ENCODE results near the gene JPH2. TPM values are rescaled to one million over a fixed set of nuclear protein-coding genes. Genes with fewer than 3 reads are reported as not detected.

Gene JPH2
- polyA plus RNA-seq, 3 donors from 2014 or later: not detected

DNA sequence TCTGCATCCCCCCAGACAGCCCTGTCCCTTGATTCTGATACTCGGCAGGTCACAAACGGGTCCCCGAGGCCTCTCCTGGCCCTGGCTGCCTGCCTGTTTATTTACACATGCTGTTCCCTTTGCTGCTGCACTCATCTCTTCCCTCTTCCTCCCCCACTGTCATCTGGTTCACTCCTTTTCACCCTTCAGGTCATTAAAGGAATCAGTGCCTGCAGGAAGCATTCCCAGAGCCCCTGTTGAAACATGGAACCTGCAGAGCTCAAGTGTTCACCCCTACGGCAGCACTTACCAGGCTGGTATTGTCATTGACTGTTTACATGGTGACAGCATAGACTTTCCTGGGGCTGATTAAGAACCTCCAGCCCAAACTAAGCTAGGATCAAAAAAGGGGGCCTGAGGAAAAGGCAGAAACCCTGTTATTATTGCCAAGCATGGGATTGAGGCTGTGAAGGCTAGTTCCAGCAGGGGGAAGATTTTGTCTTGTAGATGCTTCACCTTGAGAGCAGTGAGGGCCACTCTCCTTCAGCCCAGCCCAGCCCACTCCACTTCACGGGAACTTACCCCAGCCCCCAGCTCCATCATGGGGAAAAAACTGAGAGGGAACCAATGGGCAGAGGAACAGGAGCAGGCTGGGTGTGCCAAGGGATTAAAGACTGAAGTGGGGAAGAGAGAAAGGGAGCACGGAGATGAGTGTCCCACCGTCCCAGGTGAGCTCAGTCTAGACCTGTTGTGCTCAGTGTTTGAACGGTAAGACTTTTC is 73.2 kb downstream of the JPH2 start:
- H3K9me3 Mint-ChIP-seq: no peaks in the 10 kb centered on the region
- H3K4me3 Mint-ChIP-seq: no peak overlapping the region
- DNase-seq: no peak
- peaks cover 10 to 28% (median 26%) of the 10 kb centered on the region in 3 donors for H3K27me3 Mint-ChIP-seq (ENCODE audit: low read depth in 3 of 3)
- no peak overlapping the region for H3K27ac Mint-ChIP-seq
- no peaks in the 10 kb centered on the region for H3K36me3 Mint-ChIP-seq
- H3K4me1 Mint-ChIP-seq: no peaks in the 10 kb centered on the region

GRCh38 chr20:44112889-44113617 is 73.9 kb downstream of the JPH2 start:
- Mint-ChIP-seq H3K36me3 (no peaks in the 10 kb centered on the region), H3K27ac (no peak overlapping the region), H3K9me3 (peaks cover 0 to 2% (median 0%) of the 10 kb centered on the region in 6 donors), H3K4me3 (no peak overlapping the region), H3K4me1 (no peaks in the 10 kb centered on the region), H3K27me3 (ENCODE audit: low read depth in 3 of 3) (peaks cover 10 to 29% (median 25%) of the 10 kb centered on the region in 3 donors)
- no peak for DNase-seq

- H3K4me3 Mint-ChIP-seq: no peak overlapping the region
- H3K9me3 Mint-ChIP-seq: peaks cover 0 to 8% (median 0%) of the 10 kb centered on the region in 6 donors
- no peak overlapping the region for H3K27ac Mint-ChIP-seq
- H3K36me3 Mint-ChIP-seq: no peaks in the 10 kb centered on the region
- no peak for DNase-seq
- no peaks in the 10 kb centered on the region for H3K4me1 Mint-ChIP-seq
- peaks cover 7 to 34% (median 24%) of the 10 kb centered on the region in 3 donors for H3K27me3 Mint-ChIP-seq (ENCODE audit: low read depth in 3 of 3)
Observed at GRCh38 chr20:44112456-44112855, 74.5 kb downstream of the JPH2 start.

- H3K9me3 Mint-ChIP-seq: peaks cover 0 to 11% (median 0%) of the 10 kb centered on the region in 6 donors
- H3K27me3 Mint-ChIP-seq (ENCODE audit: low read depth in 3 of 3): peaks cover 7 to 31% (median 22%) of the 10 kb centered on the region in 3 donors
- DNase-seq: no peak
- no peak overlapping the region for H3K4me3 Mint-ChIP-seq
- no peaks in the 10 kb centered on the region for H3K36me3 Mint-ChIP-seq
- no peaks in the 10 kb centered on the region for H3K4me1 Mint-ChIP-seq
- no peak overlapping the region for H3K27ac Mint-ChIP-seq
Observed at GRCh38 chr20:44111712-44112335, 75.2 kb downstream of the JPH2 start.

DNA sequence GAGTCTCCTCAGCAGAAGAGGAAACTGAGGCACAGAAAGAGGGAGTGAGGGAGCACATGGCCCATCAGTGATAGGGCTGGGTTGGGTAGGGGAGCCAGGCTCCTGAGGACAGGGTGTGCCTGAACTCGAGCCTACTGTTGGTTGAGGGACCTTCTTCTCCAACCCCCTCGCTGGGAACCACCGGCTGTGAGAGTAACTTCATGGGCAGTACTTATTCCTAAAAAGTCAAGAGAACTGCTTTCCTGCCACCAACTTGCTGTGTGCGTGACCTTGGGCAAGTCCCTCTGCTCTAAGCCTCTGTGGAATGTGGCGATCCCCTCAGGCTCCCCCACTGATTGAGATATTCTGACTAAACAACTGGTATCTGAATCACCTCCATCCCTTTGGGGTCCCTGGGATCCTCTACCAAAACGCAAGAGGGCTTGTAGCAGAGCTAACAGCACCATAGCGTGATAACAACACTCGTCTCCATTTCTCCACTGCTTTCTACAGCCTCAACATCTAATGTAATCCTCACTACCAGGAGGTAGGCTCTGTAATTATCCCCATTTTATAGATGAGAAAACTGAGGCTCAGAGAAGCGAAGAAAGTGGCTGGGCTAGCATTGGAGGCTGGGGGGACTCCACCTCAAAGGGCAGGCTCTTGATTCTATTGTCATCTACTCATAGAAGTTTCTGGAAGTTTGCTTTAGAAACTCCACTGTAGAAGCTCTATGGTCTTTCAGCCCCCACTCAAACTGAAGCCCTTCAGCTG is 76.0 kb downstream of the JPH2 start:
- Mint-ChIP-seq H3K9me3 (peaks cover 0 to 11% (median 0%) of the 10 kb centered on the region in 6 donors), H3K27me3 (ENCODE audit: low read depth in 3 of 3) (peaks cover 5 to 29% (median 19%) of the 10 kb centered on the region in 3 donors), H3K4me1 (no peaks in the 10 kb centered on the region), H3K27ac (no peak overlapping the region), H3K4me3 (no peak overlapping the region), H3K36me3 (no peaks in the 10 kb centered on the region)
- no peak for DNase-seq

DNA sequence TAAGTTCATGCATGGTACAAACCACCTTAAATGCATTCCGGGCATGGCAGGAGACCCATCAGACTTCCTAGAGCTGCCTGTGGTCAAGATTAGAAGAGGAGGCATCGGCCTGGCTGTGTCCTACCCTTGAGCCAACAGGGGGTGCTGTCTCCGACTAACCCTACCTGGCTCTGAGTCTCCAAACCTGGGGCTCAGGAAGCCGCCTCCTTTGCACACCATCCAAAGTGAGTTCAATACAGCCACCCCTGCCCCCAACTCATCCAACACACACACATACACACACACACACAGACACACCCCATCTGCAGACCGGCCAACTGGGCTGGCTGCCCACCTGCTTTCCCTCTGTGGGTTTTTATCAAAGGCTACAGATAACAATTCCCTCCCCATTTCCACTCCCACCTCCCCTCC is 77.0 kb downstream of the JPH2 start:
- H3K9me3 Mint-ChIP-seq: peaks cover 0 to 11% (median 0%) of the 10 kb centered on the region in 6 donors
- no peak overlapping the region for H3K4me3 Mint-ChIP-seq
- no peaks in the 10 kb centered on the region for H3K36me3 Mint-ChIP-seq
- no peaks in the 10 kb centered on the region for H3K4me1 Mint-ChIP-seq
- DNase-seq: no peak
- no peak overlapping the region for H3K27ac Mint-ChIP-seq
- peaks cover 5 to 29% (median 14%) of the 10 kb centered on the region in 3 donors for H3K27me3 Mint-ChIP-seq (ENCODE audit: low read depth in 3 of 3)

DNA sequence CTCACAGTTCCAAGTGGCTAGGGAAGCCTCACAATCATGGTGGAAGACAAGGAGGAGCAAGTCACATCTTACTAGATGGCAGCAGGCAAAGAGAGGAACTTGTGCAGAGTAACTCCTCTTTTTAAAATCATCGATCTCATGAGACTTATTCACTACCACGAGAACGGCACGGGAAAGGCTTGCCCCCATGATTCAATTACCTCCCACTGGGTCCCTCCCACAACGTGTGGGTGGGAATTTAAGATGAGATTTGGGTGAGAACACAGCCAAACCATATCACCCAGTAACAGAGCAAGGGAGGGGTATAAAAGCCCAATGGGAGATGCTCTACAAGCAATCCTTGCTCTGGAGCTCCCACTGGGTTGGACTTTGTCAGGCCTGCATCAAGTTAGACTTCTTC is 80.4 kb downstream of the JPH2 start:
- Mint-ChIP-seq H3K36me3 (no peaks in the 10 kb centered on the region), H3K27ac (no peak overlapping the region), H3K4me1 (no peaks in the 10 kb centered on the region), H3K27me3 (ENCODE audit: low read depth in 3 of 3) (peaks cover 5 to 31% (median 17%) of the 10 kb centered on the region in 3 donors), H3K4me3 (no peak overlapping the region), H3K9me3 (peaks cover 0 to 11% (median under 1%) of the 10 kb centered on the region in 6 donors)
- no peak for DNase-seq

DNA sequence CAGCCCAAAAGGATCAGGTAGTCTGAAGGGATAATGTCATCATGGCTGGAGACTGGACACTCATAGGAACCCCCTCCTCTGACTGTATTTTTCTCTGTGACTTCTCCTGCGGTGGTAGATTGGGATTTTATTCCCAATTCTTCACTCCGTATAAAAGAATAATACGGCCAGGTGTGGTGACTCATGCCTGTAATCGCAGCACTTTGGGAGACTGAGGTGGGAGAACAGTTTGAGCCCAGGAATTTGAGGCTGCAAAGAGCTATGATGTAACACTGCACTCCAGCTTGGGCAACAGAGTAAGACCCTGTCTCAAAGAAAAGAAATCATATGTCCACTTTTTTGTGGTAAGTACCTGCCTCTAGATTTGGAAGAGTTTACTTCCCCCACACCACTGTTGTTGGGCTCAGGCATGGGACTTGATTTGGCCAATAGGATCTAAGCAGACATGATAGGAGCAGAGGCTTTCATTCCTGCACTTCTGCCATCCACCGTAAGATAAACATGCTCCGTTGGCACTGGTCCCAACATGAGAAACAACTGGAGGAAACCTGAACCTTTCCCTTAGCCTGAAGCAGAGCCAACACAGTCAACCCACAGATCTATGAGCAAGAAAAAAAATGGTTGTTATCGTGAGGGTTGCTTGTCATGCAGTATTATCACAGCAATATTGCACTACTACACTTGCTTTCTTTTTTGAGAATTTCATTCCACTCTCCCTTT is 82.0 kb downstream of the JPH2 start:
- H3K36me3 Mint-ChIP-seq: no peaks in the 10 kb centered on the region
- H3K4me1 Mint-ChIP-seq: no peaks in the 10 kb centered on the region
- H3K27ac Mint-ChIP-seq: no peak overlapping the region
- peaks cover 5 to 31% (median 15%) of the 10 kb centered on the region in 3 donors for H3K27me3 Mint-ChIP-seq (ENCODE audit: low read depth in 3 of 3)
- no peak overlapping the region for H3K4me3 Mint-ChIP-seq
- peaks cover 0 to 11% (median under 1%) of the 10 kb centered on the region in 6 donors for H3K9me3 Mint-ChIP-seq
- DNase-seq: no peak

DNA sequence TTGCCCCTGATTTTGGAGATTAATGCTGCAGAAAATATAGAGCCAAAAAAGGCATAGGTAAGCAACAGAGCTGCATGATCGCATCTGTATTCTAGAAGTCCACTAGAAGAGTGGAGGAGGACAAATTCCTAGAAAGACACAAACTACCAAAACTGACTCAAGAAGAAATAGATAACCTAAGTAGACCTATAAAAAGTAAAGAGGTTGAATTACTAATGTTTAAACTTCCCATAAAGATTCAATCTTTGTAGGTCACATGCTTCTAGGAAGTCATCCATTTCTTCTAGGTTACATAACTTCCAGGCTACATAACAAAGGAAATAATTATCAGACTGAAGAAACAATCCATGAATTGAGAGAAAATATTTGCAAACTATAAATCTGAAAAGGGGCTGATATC is 84.4 kb downstream of the JPH2 start:
- Mint-ChIP-seq H3K4me1 (no peaks in the 10 kb centered on the region), H3K4me3 (no peak overlapping the region), H3K36me3 (no peaks in the 10 kb centered on the region), H3K9me3 (peaks cover 0 to 5% (median 2%) of the 10 kb centered on the region in 6 donors), H3K27ac (no peak overlapping the region), H3K27me3 (ENCODE audit: low read depth in 3 of 3) (peaks cover 5 to 35% (median 15%) of the 10 kb centered on the region in 3 donors)
- DNase-seq: no peak

DNA sequence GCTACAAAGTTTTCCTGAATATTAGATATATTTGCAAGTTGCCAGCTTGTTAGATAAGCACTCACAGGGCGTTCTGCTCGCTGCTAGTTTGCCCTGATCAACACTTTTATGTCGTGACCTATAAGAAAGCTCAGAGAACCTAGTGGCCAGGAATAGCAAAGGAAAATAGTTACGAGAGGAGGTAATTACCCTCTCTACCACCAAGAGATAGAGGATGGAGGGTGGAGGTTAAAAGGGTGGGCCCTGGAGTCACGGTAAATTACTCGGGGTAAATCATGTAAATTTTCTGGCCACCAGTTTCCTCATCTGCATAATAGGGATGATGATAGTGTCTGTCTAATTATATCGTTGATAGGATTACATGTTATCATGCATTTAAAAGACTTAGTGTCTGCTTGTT is 87.2 kb downstream of the JPH2 start:
- Mint-ChIP-seq H3K4me1 (no peaks in the 10 kb centered on the region), H3K9me3 (peaks cover 0 to 5% (median 0%) of the 10 kb centered on the region in 6 donors), H3K36me3 (no peaks in the 10 kb centered on the region), H3K4me3 (no peak overlapping the region), H3K27ac (no peak overlapping the region), H3K27me3 (ENCODE audit: low read depth in 3 of 3) (peaks cover 0 to 23% (median 14%) of the 10 kb centered on the region in 3 donors)
- no peak for DNase-seq

GRCh38 chr20:44098657-44099056 is 88.3 kb downstream of the JPH2 start:
- H3K27me3 Mint-ChIP-seq (ENCODE audit: low read depth in 3 of 3): peaks cover 0 to 26% (median 10%) of the 10 kb centered on the region in 3 donors
- H3K9me3 Mint-ChIP-seq: peaks cover 0 to 5% (median 0%) of the 10 kb centered on the region in 6 donors
- no peak overlapping the region for H3K4me3 Mint-ChIP-seq
- no peaks in the 10 kb centered on the region for H3K36me3 Mint-ChIP-seq
- no peak for DNase-seq
- H3K27ac Mint-ChIP-seq: no peak overlapping the region
- no peaks in the 10 kb centered on the region for H3K4me1 Mint-ChIP-seq

DNA sequence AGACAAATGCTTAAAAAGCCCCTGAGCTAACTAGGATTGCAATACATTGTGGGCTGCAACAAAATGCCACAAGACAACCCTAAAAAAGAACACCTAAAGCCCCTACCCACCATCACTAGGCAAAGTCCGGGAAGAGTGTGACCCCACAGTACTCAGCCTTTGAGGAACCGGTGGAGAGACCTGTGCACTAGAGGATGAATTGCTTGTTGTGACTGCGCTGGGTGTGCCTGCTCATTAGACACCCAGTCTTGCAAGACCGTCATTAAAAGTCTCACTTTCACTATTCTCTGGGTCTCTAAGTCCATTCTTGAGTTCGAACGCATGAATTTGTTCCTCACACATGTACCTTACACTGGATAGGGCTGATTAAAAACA is 88.7 kb downstream of the JPH2 start:
- no peaks in the 10 kb centered on the region for H3K36me3 Mint-ChIP-seq
- H3K9me3 Mint-ChIP-seq: peaks cover 0 to 5% (median 0%) of the 10 kb centered on the region in 6 donors
- peaks cover 0 to 29% (median 8%) of the 10 kb centered on the region in 3 donors for H3K27me3 Mint-ChIP-seq (ENCODE audit: low read depth in 3 of 3)
- no peaks in the 10 kb centered on the region for H3K4me1 Mint-ChIP-seq
- no peak for DNase-seq
- H3K4me3 Mint-ChIP-seq: no peak overlapping the region
- no peak overlapping the region for H3K27ac Mint-ChIP-seq

All from immature natural killer cell (primary cell).